ACHN (cell line): ENCODE data around the gene CDC16.
"Not testable (repeated sequence)": the region's sequence is repeated elsewhere in the genome, so short reads cannot be mapped to it uniquely, and the experiment has no call there.

ENCODE experiments used
- DNase-seq: peaks from one replicate; pipeline ENCODE4 v3.0.0-alpha.2; 2015
- in situ Hi-C: cut with HindIII; loops from 2 replicates; pipeline ENCODE4 v1.10.0; 2017; ENCODE audit warnings: low sequenced_read_pairs, low pct_ligation_motif_present, low pct_unique_long_range_greater_than_20kb

Gene CDC16

GRCh38 chr13:114225610-114226009, 9.1 kb upstream of the CDC16 start:
- no peak for DNase-seq
- in situ Hi-C loops: no loop called here

GRCh38 chr13:114226088-114226487, 8.6 kb upstream of the CDC16 start:
- no peak for DNase-seq
- in situ Hi-C loops: no loop called here

- in situ Hi-C loops: no loop called here
- DNase-seq: peak; percentile 76
Measured at GRCh38 chr13:114226699-114227323, 7.9 kb upstream of the CDC16 start.

GRCh38 chr13:114227528-114227927, 7.2 kb upstream of the CDC16 start:
- in situ Hi-C loops: no loop called here
- no peak for DNase-seq

- no peak for DNase-seq
- in situ Hi-C loops: no loop called here
Measured at GRCh38 chr13:114228176-114228575, 6.5 kb upstream of the CDC16 start.

- in situ Hi-C loops: no loop called here
- DNase-seq: no peak
Measured at GRCh38 chr13:114229506-114229905, 5.2 kb upstream of the CDC16 start.

GRCh38 chr13:114230117-114230516, 4.6 kb upstream of the CDC16 start:
- in situ Hi-C loops: no loop called here
- DNase-seq: no peak

GRCh38 chr13:114230575-114230974, 4.1 kb upstream of the CDC16 start:
- in situ Hi-C loops: no loop called here
- DNase-seq: no peak

GRCh38 chr13:114231886-114232285, 2.8 kb upstream of the CDC16 start:
- in situ Hi-C loops: no loop called here
- DNase-seq: no peak

GRCh38 chr13:114234266-114234644, 442 bp upstream of the CDC16 start:
- in situ Hi-C loops: no loop called here
- no peak for DNase-seq

- no peak for DNase-seq
- in situ Hi-C loops: no loop called here
Measured at GRCh38 chr13:114235697-114236096, 1.0 kb downstream of the CDC16 start.

- no peak for DNase-seq
- in situ Hi-C loops: no loop called here
Measured at GRCh38 chr13:114236227-114236626, 1.5 kb downstream of the CDC16 start.

GRCh38 chr13:114237415-114238112, 2.9 kb downstream of the CDC16 start:
- in situ Hi-C loops: no loop called here
- DNase-seq: no peak

GRCh38 chr13:114241918-114242317, 7.2 kb downstream of the CDC16 start:
- DNase-seq: no peak

GRCh38 chr13:114243971-114244370, 9.3 kb downstream of the CDC16 start:
- in situ Hi-C loops: no loop called here
- DNase-seq: no peak

More at GRCh38 chr13:114241918-114242317, 7.2 kb downstream of the CDC16 start:
- in situ Hi-C loops: no loop called here

- in situ Hi-C loops: no loop called here
- no peak for DNase-seq
Measured at GRCh38 chr13:114244637-114245036, 9.9 kb downstream of the CDC16 start.

GRCh38 chr13:114248011-114248410, 13.3 kb downstream of the CDC16 start:
- in situ Hi-C loops: no loop called here
- no peak for DNase-seq

GRCh38 chr13:114249077-114249476, 14.4 kb downstream of the CDC16 start:
- in situ Hi-C loops: no loop called here
- no peak for DNase-seq

- in situ Hi-C loops, DNase-seq: not testable (repeated sequence)
Measured at GRCh38 chr13:114251639-114252440, 17.1 kb downstream of the CDC16 start.

- in situ Hi-C loops: no loop called here
Measured at GRCh38 chr13:114256547-114256946, 21.9 kb downstream of the CDC16 start.

More at GRCh38 chr13:114256547-114256946, 21.9 kb downstream of the CDC16 start:
- no peak for DNase-seq
